ENCODE data around the gene NKAIN2.
"Not testable (repeated sequence)": the region's sequence is repeated elsewhere in the genome, so short reads cannot be mapped to it uniquely, and the experiment has no call there.

NKAIN2 gene

DNA sequence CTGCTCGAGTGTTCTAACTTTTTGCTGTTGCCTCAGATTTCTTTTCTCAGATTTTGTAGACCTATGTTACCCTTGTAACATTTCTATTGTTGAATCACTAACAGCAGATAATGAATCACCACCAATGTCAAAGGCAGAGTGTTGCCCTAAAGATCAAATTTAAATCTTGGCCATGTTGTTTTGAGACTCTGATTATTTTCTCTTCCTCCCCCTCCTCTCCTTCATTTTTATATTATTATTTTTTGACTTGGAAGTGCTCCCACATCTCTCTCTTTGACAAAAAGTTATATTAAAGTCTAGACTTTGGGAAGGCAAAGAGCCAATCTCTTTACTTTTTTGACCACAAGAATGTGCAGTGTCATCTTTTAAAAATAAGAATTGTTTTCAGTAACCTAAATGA lies 422.7 kb downstream of the NKAIN2 start:
- Histone ChIP-seq H3K36me3 (no peaks in the 10 kb centered on the region), H3K27me3 (no peaks in the 10 kb centered on the region), H3K4me1 (ENCODE audit: control insufficient read depth in 1 of 2, insufficient read depth in 1 of 2, low read depth in 1 of 2, low read length in 1 of 2) (no peaks in the 10 kb centered on the region), H3K9me3 (no peaks in the 10 kb centered on the region), H3K27ac (no peak overlapping the region), H3K4me3 (ENCODE audit: low read depth in 1 of 2, low read length in 1 of 2) (no peak overlapping the region)
- TF ChIP-seq, protein P1, sequence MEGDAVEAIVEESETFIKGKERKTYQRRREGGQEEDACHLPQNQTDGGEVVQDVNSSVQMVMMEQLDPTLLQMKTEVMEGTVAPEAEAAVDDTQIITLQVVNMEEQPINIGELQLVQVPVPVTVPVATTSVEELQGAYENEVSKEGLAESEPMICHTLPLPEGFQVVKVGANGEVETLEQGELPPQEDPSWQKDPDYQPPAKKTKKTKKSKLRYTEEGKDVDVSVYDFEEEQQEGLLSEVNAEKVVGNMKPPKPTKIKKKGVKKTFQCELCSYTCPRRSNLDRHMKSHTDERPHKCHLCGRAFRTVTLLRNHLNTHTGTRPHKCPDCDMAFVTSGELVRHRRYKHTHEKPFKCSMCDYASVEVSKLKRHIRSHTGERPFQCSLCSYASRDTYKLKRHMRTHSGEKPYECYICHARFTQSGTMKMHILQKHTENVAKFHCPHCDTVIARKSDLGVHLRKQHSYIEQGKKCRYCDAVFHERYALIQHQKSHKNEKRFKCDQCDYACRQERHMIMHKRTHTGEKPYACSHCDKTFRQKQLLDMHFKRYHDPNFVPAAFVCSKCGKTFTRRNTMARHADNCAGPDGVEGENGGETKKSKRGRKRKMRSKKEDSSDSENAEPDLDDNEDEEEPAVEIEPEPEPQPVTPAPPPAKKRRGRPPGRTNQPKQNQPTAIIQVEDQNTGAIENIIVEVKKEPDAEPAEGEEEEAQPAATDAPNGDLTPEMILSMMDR (IDR thresholded peaks at IDR 0.05) = no peak

DNA sequence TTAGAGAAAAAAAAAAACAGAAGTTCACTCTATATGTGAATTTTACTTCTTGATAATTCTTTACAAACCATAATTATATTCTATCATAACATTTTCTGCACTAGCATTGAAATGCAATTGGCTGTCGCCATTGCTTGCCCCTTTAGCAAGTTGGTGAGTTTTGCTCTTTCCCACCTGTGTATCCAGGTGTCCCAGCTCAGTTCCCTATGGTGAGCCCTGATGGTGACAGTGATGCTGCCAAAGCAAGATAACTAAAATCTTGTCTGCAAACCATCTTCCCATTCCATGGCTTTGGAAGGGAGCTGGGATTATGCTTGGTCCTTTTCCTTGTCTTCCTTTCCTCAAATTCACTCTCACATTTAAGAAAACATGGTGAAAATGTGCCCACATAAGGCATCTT lies 429.6 kb downstream of the NKAIN2 start:
- H3K27ac ChIP-seq = no peak overlapping the region

DNA sequence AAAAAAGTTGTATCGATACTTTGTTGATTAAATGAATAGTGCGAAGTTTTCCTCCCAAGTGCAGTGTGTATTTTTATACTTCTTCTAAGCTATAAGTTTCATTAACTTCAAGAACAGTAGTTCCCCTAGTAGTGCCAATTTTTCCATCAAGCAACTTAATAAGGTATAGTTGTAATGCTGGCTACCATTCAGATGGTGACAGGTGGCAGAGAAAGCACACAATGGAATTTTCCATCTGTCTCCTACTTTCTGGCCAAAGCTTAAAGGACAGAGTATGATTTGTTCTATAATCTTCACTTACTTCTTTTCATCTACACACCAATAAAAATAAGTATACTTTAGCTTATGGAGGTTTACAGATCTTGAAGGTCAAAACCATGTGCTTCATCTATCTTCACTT lies 431.1 kb downstream of the NKAIN2 start:
- Histone ChIP-seq H3K27ac (no peak overlapping the region), H3K4me1 (ENCODE audit: control insufficient read depth in 1 of 2, insufficient read depth in 1 of 2, low read depth in 1 of 2, low read length in 1 of 2) (no peaks in the 10 kb centered on the region), H3K27me3 (no peaks in the 10 kb centered on the region), H3K36me3 (no peaks in the 10 kb centered on the region), H3K4me3 (ENCODE audit: low read depth in 1 of 2, low read length in 1 of 2) (no peak overlapping the region), H3K9me3 (no peaks in the 10 kb centered on the region)
- TF ChIP-seq, protein P1 (IDR thresholded peaks at IDR 0.05) = no peak

More for the DNA sequence above, 429.6 kb downstream of the NKAIN2 start:
- H3K4me3 ChIP-seq (ENCODE audit: low read depth in 1 of 2, low read length in 1 of 2) = no peak overlapping the region
- no peaks in the 10 kb centered on the region for H3K9me3 ChIP-seq
- TF ChIP-seq, protein P1 (IDR thresholded peaks at IDR 0.05) = no peak
- no peaks in the 10 kb centered on the region for H3K27me3 ChIP-seq
- no peaks in the 10 kb centered on the region for H3K36me3 ChIP-seq
- no peaks in the 10 kb centered on the region for H3K4me1 ChIP-seq (ENCODE audit: control insufficient read depth in 1 of 2, insufficient read depth in 1 of 2, low read depth in 1 of 2, low read length in 1 of 2)

DNA sequence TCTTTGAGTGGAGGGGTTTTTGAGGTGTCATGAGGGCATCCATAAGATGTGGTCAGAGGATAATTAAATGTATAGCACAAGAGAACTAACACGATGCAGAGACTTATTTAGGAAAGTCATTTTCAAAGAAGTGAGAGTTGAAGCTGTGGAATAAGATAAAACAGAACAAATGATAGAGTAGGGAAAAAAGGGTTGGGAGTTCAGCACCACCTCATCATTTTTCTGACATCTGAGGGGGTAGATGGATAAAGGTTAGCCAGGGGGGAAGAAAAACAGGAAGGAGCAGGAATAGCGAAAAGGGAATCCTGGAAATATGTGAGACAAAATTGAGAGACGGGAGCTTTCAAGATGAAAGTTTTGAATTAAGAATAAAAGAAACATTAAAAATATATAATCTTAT lies 434.2 kb downstream of the NKAIN2 start:
- TF ChIP-seq, protein P1 (IDR thresholded peaks at IDR 0.05) = no peak
- Histone ChIP-seq H3K27me3 (no peaks in the 10 kb centered on the region), H3K36me3 (no peaks in the 10 kb centered on the region)

DNA sequence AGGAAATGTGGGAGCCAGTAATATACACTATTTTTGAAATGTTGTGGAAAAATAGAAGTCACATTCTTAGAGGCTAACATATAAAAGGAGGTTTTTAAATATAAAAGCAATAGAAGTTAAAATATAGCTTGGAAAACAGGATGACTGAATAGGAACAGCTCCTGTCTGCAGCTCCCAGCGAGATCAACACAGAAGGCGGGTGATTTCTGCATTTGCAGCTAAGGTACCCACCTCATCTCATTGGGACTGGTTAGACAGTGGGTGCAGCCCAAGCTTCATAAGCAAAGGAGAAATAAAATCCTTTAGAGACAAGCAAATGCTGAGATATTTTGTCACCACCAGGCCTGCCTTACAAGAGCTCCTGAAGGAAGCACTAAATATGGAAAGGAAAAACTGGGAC lies 434.7 kb downstream of the NKAIN2 start:
- H3K36me3 ChIP-seq; H3K27ac ChIP-seq; H3K4me3 ChIP-seq (ENCODE audit: low read depth in 1 of 2, low read length in 1 of 2); H3K9me3 ChIP-seq; H3K4me1 ChIP-seq (ENCODE audit: control insufficient read depth in 1 of 2, insufficient read depth in 1 of 2, low read depth in 1 of 2, low read length in 1 of 2); H3K27me3 ChIP-seq: not testable (repeated sequence)

More for the DNA sequence above, 434.2 kb downstream of the NKAIN2 start:
- Histone ChIP-seq H3K4me1 (ENCODE audit: control insufficient read depth in 1 of 2, insufficient read depth in 1 of 2, low read depth in 1 of 2, low read length in 1 of 2) (no peaks in the 10 kb centered on the region), H3K4me3 (ENCODE audit: low read depth in 1 of 2, low read length in 1 of 2) (no peak overlapping the region), H3K9me3 (no peaks in the 10 kb centered on the region), H3K27ac (no peak overlapping the region)

DNA sequence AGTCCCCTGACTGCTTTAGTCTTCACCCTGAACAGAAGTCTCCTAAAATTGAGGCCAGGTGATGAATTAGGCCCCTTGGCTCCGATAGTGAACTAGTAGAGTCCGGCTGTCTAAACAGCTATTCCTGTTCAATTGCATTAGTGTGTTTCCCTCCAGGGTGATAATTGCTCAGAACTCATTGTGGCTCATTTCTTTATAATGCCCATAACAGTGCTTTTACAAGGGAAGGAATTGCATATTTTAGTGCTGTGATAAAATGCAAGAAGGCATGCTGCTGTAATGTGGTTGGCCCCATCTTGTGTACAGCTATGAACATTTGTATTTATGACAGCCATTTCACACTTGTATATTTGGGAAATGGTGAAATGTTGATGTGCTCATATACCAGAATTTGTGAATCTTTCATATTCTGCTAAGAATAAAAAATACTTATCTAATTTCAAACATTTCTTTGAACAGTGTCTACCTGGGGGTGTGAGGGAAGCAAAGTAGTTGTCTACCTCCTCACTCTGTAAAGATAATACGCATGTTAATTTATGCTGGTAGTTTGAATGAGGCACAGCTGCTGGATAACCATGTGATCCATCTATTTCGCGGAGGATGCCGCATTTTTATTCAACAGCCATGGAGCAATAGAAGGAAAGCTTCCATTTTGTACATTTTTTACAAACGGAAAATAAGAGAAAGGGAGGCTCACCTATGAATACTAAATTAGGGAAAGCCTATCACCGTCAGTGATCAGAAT lies 451.4 kb downstream of the NKAIN2 start:
- Histone ChIP-seq H3K36me3 (no peaks in the 10 kb centered on the region), H3K4me3 (ENCODE audit: low read depth in 1 of 2, low read length in 1 of 2) (no peak overlapping the region), H3K27me3 (no peaks in the 10 kb centered on the region), H3K27ac (no peak overlapping the region), H3K4me1 (ENCODE audit: control insufficient read depth in 1 of 2, insufficient read depth in 1 of 2, low read depth in 1 of 2, low read length in 1 of 2) (no peaks in the 10 kb centered on the region), H3K9me3 (no peaks in the 10 kb centered on the region)
- TF ChIP-seq, protein P1 (IDR thresholded peaks at IDR 0.05) = no peak
